ENCODE results near the gene FBXW5.

Gene FBXW5

GRCh38 chr9:136921307-136921706, 23.2 kb downstream of the FBXW5 start:
- Histone ChIP-seq H3K9me3 (ENCODE audit: control insufficient read depth in 1 of 2, low read length in 2 of 2) (no peaks in the 10 kb centered on the region), H3K36me3 (ENCODE audit: control insufficient read depth in 1 of 2, insufficient read depth in 2 of 2, low read length in 2 of 2) (peaks cover 31 to 75% of the 10 kb centered on the region in 2 donors), H3K4me3 (ENCODE audit: low read depth in 1 of 2, low read length in 2 of 2) (no peak overlapping the region), H3K4me1 (ENCODE audit: control insufficient read depth in 1 of 2, insufficient read depth in 2 of 2, low read length in 2 of 2) (no peaks in the 10 kb centered on the region), H3K9ac (ENCODE audit: low read depth in 1 of 2, low read length in 2 of 2) (no peak overlapping the region), H3K27ac (ENCODE audit: low read depth, low read length) (no peak overlapping the region), H3K27me3 (ENCODE audit: control insufficient read depth in 1 of 2, insufficient read depth in 2 of 2, low read length in 2 of 2) (no peaks in the 10 kb centered on the region)

GRCh38 chr9:136920734-136921231, 23.8 kb downstream of the FBXW5 start:
- H3K9me3 ChIP-seq (ENCODE audit: control insufficient read depth in 1 of 2, low read length in 2 of 2), result no peaks in the 10 kb centered on the region
- H3K36me3 ChIP-seq (ENCODE audit: control insufficient read depth in 1 of 2, insufficient read depth in 2 of 2, low read length in 2 of 2), result peaks cover 36 to 75% of the 10 kb centered on the region in 2 donors
- H3K27ac ChIP-seq (ENCODE audit: low read depth, low read length), result no peak overlapping the region
- H3K9ac ChIP-seq (ENCODE audit: low read depth in 1 of 2, low read length in 2 of 2), result no peak overlapping the region
- no peaks in the 10 kb centered on the region for H3K4me1 ChIP-seq (ENCODE audit: control insufficient read depth in 1 of 2, insufficient read depth in 2 of 2, low read length in 2 of 2)
- H3K4me3 ChIP-seq (ENCODE audit: low read depth in 1 of 2, low read length in 2 of 2), result no peak overlapping the region
- H3K27me3 ChIP-seq (ENCODE audit: control insufficient read depth in 1 of 2, insufficient read depth in 2 of 2, low read length in 2 of 2), result no peaks in the 10 kb centered on the region

GRCh38 chr9:136920069-136920468, 24.5 kb downstream of the FBXW5 start:
- Histone ChIP-seq H3K27ac (ENCODE audit: low read depth, low read length) (no peak overlapping the region), H3K4me3 (ENCODE audit: low read depth in 1 of 2, low read length in 2 of 2) (no peak overlapping the region), H3K9me3 (ENCODE audit: control insufficient read depth in 1 of 2, low read length in 2 of 2) (no peaks in the 10 kb centered on the region), H3K36me3 (ENCODE audit: control insufficient read depth in 1 of 2, insufficient read depth in 2 of 2, low read length in 2 of 2) (peaks cover 43 to 74% of the 10 kb centered on the region in 2 donors), H3K4me1 (ENCODE audit: control insufficient read depth in 1 of 2, insufficient read depth in 2 of 2, low read length in 2 of 2) (no peaks in the 10 kb centered on the region), H3K27me3 (ENCODE audit: control insufficient read depth in 1 of 2, insufficient read depth in 2 of 2, low read length in 2 of 2) (no peaks in the 10 kb centered on the region), H3K9ac (ENCODE audit: low read depth in 1 of 2, low read length in 2 of 2) (no peak overlapping the region)

GRCh38 chr9:136917902-136918301, 26.6 kb downstream of the FBXW5 start:
- Histone ChIP-seq H3K9me3 (ENCODE audit: control insufficient read depth in 1 of 2, low read length in 2 of 2) (no peaks in the 10 kb centered on the region), H3K36me3 (ENCODE audit: control insufficient read depth in 1 of 2, insufficient read depth in 2 of 2, low read length in 2 of 2) (peaks cover 40 to 72% of the 10 kb centered on the region in 2 donors), H3K4me3 (ENCODE audit: low read depth in 1 of 2, low read length in 2 of 2) (no peak overlapping the region), H3K9ac (ENCODE audit: low read depth in 1 of 2, low read length in 2 of 2) (no peak overlapping the region), H3K4me1 (ENCODE audit: control insufficient read depth in 1 of 2, insufficient read depth in 2 of 2, low read length in 2 of 2) (no peaks in the 10 kb centered on the region), H3K27ac (ENCODE audit: low read depth, low read length) (no peak overlapping the region), H3K27me3 (ENCODE audit: control insufficient read depth in 1 of 2, insufficient read depth in 2 of 2, low read length in 2 of 2) (no peaks in the 10 kb centered on the region)

- H3K9me3 ChIP-seq (ENCODE audit: control insufficient read depth in 1 of 2, low read length in 2 of 2), result no peaks in the 10 kb centered on the region
- H3K36me3 ChIP-seq (ENCODE audit: control insufficient read depth in 1 of 2, insufficient read depth in 2 of 2, low read length in 2 of 2), result peaks cover 40 to 61% of the 10 kb centered on the region in 2 donors
These were observed 28.0 kb downstream of the FBXW5 start for GRCh38 chr9:136916330-136917184.

GRCh38 chr9:136915632-136916329, 28.8 kb downstream of the FBXW5 start:
- no peak overlapping the region for H3K4me3 ChIP-seq (ENCODE audit: low read depth in 1 of 2, low read length in 2 of 2)
- H3K9ac ChIP-seq (ENCODE audit: low read depth in 1 of 2, low read length in 2 of 2), result no peak overlapping the region
- no peak overlapping the region for H3K27ac ChIP-seq (ENCODE audit: low read depth, low read length)
- H3K27me3 ChIP-seq (ENCODE audit: control insufficient read depth in 1 of 2, insufficient read depth in 2 of 2, low read length in 2 of 2), result no peaks in the 10 kb centered on the region
- H3K9me3 ChIP-seq (ENCODE audit: control insufficient read depth in 1 of 2, low read length in 2 of 2), result no peaks in the 10 kb centered on the region
- peaks cover 39 to 58% of the 10 kb centered on the region in 2 donors for H3K36me3 ChIP-seq (ENCODE audit: control insufficient read depth in 1 of 2, insufficient read depth in 2 of 2, low read length in 2 of 2)
- no peaks in the 10 kb centered on the region for H3K4me1 ChIP-seq (ENCODE audit: control insufficient read depth in 1 of 2, insufficient read depth in 2 of 2, low read length in 2 of 2)

More at GRCh38 chr9:136916330-136917184, 28.0 kb downstream of the FBXW5 start:
- Histone ChIP-seq H3K27ac (ENCODE audit: low read depth, low read length) (no peak overlapping the region), H3K27me3 (ENCODE audit: control insufficient read depth in 1 of 2, insufficient read depth in 2 of 2, low read length in 2 of 2) (no peaks in the 10 kb centered on the region), H3K4me1 (ENCODE audit: control insufficient read depth in 1 of 2, insufficient read depth in 2 of 2, low read length in 2 of 2) (no peaks in the 10 kb centered on the region), H3K9ac (ENCODE audit: low read depth in 1 of 2, low read length in 2 of 2) (no peak overlapping the region), H3K4me3 (ENCODE audit: low read depth in 1 of 2, low read length in 2 of 2) (no peak overlapping the region)

DNA sequence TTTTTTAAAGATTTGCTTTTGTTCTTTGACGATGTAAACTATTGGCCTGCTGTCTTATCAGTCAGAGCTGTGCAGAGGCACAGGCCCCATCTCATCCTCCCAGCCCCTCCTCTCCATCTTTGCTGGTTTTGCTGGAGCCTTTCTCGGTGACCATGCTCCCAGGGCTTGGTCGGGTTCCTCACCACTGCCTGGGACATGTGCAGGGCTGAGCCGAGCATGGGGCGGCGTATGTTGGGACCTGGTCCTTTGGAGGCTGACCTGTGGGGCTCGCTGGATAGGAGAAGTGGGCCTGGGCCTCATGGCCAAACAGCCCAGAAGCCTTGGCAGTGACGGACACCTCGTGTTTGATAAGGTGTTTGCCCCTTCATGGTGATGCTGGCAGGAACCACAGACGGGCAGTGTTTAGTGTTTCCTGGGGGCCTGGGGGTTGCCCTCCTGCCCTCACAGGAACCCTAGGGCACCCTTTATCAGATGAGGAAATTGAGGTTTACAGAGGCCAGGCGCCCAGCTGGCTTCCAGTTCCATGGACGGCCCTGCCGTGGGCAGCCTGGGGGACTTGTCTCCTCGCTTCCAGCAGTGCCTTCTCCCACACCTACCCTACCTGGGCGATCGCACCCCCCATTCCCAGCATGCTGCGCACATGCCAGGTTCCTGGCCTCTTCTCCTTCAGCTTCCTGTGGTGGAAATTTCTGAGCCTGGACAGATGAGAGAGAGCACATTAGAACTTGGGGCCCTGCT, 30.7 kb downstream of the FBXW5 start:
- Histone ChIP-seq H3K4me1 (ENCODE audit: control insufficient read depth in 1 of 2, insufficient read depth in 2 of 2, low read length in 2 of 2) (no peaks in the 10 kb centered on the region), H3K36me3 (ENCODE audit: control insufficient read depth in 1 of 2, insufficient read depth in 2 of 2, low read length in 2 of 2) (peaks cover 29 to 64% of the 10 kb centered on the region in 2 donors), H3K9me3 (ENCODE audit: control insufficient read depth in 1 of 2, low read length in 2 of 2) (no peaks in the 10 kb centered on the region), H3K27ac (ENCODE audit: low read depth, low read length) (no peak overlapping the region), H3K27me3 (ENCODE audit: control insufficient read depth in 1 of 2, insufficient read depth in 2 of 2, low read length in 2 of 2) (no peaks in the 10 kb centered on the region), H3K4me3 (ENCODE audit: low read depth in 1 of 2, low read length in 2 of 2) (no peak overlapping the region), H3K9ac (ENCODE audit: low read depth in 1 of 2, low read length in 2 of 2) (no peak overlapping the region)

GRCh38 chr9:136910901-136911245, 33.7 kb downstream of the FBXW5 start:
- H3K9me3 ChIP-seq (ENCODE audit: control insufficient read depth in 1 of 2, low read length in 2 of 2), result no peaks in the 10 kb centered on the region
- H3K9ac ChIP-seq (ENCODE audit: low read depth in 1 of 2, low read length in 2 of 2), result no peak overlapping the region
- H3K4me1 ChIP-seq (ENCODE audit: control insufficient read depth in 1 of 2, insufficient read depth in 2 of 2, low read length in 2 of 2), result no peaks in the 10 kb centered on the region
- no peaks in the 10 kb centered on the region for H3K27me3 ChIP-seq (ENCODE audit: control insufficient read depth in 1 of 2, insufficient read depth in 2 of 2, low read length in 2 of 2)
- H3K27ac ChIP-seq (ENCODE audit: low read depth, low read length), result no peak overlapping the region
- H3K36me3 ChIP-seq (ENCODE audit: control insufficient read depth in 1 of 2, insufficient read depth in 2 of 2, low read length in 2 of 2), result peaks cover 23 to 65% of the 10 kb centered on the region in 2 donors
- no peak overlapping the region for H3K4me3 ChIP-seq (ENCODE audit: low read depth in 1 of 2, low read length in 2 of 2)

GRCh38 chr9:136910197-136910900, 34.2 kb downstream of the FBXW5 start:
- H3K36me3 ChIP-seq (ENCODE audit: control insufficient read depth in 1 of 2, insufficient read depth in 2 of 2, low read length in 2 of 2), result peaks cover 18 to 61% of the 10 kb centered on the region in 2 donors
- no peaks in the 10 kb centered on the region for H3K27me3 ChIP-seq (ENCODE audit: control insufficient read depth in 1 of 2, insufficient read depth in 2 of 2, low read length in 2 of 2)
- H3K9me3 ChIP-seq (ENCODE audit: control insufficient read depth in 1 of 2, low read length in 2 of 2), result no peaks in the 10 kb centered on the region
- H3K9ac ChIP-seq (ENCODE audit: low read depth in 1 of 2, low read length in 2 of 2), result no peak overlapping the region
- no peak overlapping the region for H3K27ac ChIP-seq (ENCODE audit: low read depth, low read length)
- H3K4me1 ChIP-seq (ENCODE audit: control insufficient read depth in 1 of 2, insufficient read depth in 2 of 2, low read length in 2 of 2), result no peaks in the 10 kb centered on the region
- no peak overlapping the region for H3K4me3 ChIP-seq (ENCODE audit: low read depth in 1 of 2, low read length in 2 of 2)

Data from duodenal mucosa (tissue), 2 donors.